ENCODE measurements around the gene WFIKKN1.
A peak's percentile ranks its signal among the peaks of the same experiment; 100 is the strongest.

Gene WFIKKN1

GRCh38 chr16:638034-638543 lies 7.3 kb downstream of the WFIKKN1 start:
- no peak for DNase-seq

DNA sequence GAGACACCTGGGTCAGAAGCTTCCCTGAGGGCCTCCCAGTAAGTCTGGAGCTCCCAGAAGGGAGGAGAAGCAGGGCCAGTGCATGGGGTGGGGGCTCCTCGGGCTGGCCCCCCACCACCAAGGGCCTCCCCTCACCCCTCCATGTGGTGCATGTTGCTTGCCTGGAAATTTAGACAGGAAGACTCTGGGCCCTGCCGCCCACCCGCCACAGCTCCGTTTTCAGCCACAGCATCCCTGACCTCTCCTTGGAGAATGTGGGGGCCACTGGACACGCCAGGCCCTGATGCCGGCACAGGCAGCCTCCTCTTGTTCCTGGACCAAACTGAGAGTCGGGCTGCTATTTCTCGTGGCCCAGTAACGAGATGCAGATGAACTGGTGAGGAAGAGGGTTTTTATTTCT lies 8.1 kb downstream of the WFIKKN1 start:
- DNase-seq = no peak

DNA sequence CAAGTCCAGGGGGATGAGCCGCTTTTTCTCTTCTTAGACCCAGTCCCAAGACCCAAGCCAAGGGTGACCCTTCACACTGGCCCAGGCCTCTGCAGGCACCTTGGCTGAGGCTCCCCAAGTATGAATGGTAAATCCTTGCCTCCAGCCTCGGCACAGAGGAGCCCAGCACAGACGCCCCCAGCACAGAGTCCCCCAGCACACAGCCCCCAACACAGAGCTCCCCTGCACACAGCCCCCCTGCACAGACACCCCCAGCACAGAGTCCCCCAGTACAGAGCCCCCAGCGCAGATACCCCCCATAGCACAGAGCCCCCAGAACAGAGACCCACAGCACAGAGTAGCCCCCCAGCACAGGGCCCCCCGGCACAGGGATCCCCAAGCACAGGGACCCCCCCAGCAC lies 9.8 kb downstream of the WFIKKN1 start:
- DNase-seq = no peak

DNA sequence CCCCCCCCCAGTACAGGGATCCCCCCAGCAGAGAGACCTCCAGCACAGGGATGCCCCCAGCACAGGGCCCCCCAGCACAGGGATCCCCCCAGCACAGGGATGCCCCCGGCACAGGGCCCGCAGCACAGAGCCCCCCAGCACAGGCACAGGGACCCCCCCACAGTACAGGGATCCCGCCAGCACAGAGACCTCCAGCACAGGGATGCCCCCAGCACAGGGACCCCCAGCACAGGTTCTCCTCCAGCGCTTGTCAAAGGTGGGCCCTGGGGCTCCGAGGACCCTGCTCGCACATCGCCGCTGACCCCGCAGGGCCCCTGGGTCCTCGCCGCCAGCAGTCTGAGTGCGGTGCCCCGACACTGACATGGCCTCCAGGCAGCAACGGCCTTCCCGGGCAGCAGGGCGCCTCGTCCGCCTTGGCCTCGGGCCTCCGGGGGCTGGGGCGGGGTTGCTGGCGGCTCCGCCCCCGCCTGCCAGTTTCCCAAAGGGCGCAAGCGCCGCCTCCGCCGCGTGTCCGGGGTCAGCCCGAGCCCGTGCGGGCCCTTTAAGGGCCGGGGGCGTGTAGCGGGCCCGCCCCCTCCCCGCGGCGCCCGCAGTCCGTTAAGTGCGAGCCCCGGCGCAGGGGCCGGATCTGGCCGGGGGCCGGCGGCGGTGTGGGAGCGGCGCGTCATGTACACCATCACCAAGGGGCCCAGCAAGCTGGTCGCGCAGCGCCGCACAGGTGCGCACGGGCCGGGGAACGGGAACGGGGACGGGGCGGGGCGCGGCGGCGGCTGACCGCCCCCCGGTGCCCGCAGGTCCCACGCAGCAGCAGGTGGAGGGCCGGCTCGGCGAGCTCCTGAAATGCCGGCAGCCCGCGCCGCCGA lies 10.8 kb downstream of the WFIKKN1 start, which contains the start of gene MCRIP2:
Gene MCRIP2 (plus strand): TSS at position 503 of the 863 bp plus-strand sequence. CDS start 164 bp downstream, at position 667.
- DNase-seq = no peak

DNA sequence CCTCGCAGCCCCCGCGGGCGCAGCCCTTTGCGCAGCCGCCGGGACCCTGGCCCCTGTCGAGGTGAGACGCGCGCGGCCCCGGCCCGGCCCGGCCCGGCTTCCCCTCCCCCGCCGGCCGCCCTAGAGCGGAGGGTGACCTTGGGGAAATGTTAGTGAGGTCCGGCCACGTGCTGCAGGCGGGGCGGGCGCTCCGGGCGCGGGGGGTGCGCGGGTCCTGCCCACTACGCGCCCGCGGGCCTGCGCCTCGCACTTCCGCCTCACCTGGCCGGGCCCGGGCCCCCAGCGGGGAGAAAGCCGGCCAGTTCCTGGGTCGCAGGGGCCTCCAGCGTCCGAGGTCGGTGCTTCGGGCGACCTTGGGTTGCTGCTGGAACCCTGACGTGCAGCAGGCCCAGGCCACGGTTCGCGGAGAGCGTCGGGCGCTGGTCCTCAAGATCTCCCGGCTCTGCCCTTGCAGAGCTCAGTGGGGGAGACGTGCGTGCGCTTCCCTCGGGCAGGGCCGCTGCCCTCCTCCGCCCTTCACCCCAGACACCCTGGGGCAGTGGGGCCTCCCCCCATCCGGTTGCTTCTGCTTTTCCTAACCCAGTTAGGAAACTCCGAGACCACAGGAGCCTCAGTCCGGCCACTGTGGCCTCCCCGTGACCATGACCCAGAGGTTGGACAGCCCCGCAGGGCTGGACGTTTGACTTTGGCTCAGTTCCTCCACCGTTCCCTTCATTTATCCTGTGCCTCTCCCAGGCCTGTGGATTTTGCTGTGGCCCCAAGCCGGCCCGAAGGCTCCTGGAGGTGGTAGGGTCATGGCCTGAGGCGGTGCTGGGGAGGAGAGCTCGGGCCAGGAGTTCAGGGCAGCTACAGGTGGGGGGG lies 11.6 kb downstream of the WFIKKN1 start:
- no peak for DNase-seq

GRCh38 chr16:643050-643368 lies 12.2 kb downstream of the WFIKKN1 start:
- no peak for DNase-seq

- DNase-seq = no peak
Measured at GRCh38 chr16:644556-644955, 13.8 kb downstream of the WFIKKN1 start.

GRCh38 chr16:645852-646678 lies 15.3 kb downstream of the WFIKKN1 start:
- DNase-seq = no peak

DNA sequence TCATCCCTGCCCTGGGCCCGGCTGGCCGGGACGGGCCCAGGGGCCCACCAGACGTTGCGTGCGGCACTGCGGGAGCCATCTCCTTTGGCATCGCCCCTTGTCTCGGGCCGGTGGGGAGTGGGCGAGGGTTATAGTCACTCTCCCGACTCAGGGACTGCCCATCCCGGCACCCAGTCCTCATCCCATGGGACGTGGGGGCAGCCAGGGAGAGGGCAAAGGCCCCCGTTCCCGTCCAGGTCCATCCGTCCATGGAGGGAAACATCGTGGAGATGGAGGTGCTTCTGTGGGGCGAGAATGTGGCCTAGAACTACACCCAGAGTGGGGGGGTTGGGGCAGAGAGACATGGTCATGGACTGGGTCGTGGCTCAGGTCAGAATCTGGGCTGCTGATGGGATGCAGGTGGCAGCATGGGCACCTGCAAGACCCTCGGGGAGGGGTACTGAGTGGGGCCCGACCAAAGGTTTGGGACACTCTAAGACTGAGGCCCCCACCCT lies 15.9 kb downstream of the WFIKKN1 start:
- no peak for DNase-seq

DNA sequence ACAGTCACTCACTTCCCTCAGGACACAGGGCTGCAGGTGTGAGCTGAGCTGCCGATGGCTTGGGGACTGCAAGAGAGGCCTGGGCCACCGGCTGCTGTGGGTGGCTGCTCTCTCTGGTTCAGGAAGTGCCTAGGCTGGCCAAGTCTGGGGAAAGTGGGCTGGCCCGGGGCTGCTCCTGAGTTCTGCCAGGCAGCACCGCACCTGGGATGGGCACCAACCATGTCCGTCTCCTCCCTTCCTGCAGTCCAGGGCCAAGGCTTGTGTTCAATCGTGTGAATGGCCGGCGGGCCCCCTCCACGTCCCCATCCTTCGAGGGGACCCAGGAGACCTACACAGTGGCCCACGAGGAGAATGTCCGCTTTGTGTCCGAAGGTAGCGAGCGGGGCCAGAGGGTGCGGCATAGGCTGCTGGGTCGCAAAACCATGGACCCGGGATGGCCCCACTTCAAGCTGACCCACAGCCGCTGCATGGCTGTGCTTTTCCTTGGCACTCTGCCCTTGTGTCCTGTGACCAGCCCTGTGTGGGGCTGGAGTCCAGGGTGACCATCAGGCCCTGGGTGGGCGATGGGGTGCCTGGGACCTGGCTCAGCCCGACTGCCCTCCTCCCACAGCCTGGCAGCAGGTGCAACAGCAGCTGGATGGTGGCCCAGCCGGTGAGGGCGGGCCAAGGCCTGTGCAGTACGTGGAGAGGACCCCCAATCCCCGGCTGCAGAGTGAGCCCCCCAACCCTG lies 16.6 kb downstream of the WFIKKN1 start:
- DNase-seq = no peak

DNA sequence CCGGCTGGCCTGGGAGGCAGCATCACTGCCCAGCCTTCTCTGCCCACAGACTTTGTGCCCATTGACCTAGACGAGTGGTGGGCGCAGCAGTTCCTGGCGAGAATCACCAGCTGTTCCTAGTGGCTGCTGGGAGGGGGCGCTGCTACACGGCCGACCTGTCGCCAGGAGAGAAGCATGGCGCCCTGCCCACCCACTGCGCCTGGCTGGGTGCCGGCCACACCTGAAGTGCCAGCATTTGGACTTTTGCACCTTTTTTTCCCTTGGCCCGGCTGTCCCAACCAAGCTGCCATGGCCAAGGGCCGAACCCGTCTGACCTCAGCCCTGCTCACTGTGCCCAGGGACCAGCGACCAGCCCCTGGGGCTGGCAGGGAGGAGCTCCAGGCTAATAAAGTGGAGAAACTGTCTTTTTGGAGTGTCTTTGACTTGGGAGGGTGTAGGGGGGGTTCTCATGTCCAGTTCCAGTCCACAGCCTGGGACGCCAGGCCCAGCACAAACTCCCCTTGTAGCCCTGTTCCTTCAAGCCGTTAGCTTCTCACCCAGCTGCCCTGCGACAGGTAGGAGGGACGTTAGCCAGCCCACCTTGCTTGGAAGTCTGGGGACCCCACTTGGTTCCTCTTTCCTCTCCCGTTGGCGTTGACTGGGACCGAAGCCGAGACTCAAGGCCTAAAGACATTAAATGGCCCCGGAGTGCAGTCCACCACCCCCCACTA lies 17.4 kb downstream of the WFIKKN1 start:
- DNase-seq = no peak

- DNase-seq = peak; percentile 51
Measured at GRCh38 chr16:648781-649589, 18.2 kb downstream of the WFIKKN1 start, which contains the start of gene WDR90. TSS of gene WDR90 (plus strand) at chr16:649365. CDS start at chr16:649417, 52 bp downstream.

DNA sequence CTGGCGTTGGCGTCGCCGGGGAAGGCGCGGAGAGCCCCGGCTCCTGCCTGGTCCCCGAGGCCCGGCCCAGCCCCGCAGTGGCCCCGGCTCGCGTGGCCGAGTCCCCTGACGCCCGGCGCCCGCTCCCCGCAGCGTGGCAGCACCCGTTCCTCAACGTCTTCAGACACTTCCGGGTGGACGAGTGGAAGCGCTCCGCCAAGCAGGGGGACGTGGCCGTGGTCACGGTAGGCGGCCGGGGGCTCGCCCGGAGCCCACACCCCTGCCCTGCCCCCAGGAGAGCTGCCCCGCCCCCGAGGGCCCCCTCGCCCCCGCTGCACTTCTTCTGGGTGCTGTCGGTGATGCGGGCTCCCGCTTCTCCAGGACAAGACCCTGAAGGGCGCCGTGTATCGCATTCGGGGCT lies 18.8 kb downstream of the WFIKKN1 start:
- DNase-seq = no peak

GRCh38 chr16:651844-652243 lies 21.1 kb downstream of the WFIKKN1 start:
- DNase-seq = no peak

DNA sequence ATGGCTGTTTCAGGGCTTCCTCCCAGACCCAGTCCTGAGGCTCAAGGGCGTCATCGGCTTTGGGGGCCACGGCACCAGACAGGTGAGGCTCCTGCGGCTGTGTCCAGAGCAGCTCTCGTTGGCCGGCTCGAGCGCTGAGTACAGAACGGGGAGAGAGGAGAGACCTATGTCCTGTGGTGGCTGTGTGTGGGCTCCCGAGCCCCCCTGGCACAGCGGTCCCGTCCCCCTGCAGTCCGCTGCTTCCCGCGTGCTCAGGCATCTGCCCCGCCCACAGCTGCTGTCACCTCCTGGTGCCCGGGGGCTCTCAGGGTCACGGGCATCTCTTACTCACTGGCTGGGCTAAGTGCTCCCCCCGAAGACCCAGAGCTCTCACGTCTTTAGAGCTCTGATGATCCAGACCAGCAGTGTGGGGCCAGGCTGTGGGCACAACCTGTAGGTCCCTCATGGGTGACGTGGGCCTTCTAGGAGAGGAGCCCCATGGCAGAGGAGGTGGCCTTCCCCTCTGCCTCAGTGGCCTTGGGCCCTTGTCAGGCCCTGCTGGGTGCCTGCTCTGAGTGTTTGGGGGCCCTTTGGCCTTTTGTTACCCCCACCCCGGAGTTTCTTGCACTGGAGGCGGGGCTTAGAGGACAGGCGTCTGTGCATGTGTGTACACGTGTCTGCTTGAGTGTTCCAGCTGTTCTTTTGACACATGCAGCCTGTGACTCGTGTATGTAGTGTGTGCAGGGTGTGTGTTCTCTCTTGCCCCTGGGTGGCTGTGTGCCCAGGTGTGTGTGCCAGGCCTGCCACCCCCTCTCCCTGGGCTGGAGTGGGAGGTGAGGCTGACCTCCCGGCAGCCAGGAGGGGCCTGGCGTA lies 21.9 kb downstream of the WFIKKN1 start:
- no peak for DNase-seq

- no peak for DNase-seq
Measured at GRCh38 chr16:654034-654433, 23.2 kb downstream of the WFIKKN1 start.

- DNase-seq = no peak
Measured at GRCh38 chr16:657487-657886, 26.7 kb downstream of the WFIKKN1 start.

DNA sequence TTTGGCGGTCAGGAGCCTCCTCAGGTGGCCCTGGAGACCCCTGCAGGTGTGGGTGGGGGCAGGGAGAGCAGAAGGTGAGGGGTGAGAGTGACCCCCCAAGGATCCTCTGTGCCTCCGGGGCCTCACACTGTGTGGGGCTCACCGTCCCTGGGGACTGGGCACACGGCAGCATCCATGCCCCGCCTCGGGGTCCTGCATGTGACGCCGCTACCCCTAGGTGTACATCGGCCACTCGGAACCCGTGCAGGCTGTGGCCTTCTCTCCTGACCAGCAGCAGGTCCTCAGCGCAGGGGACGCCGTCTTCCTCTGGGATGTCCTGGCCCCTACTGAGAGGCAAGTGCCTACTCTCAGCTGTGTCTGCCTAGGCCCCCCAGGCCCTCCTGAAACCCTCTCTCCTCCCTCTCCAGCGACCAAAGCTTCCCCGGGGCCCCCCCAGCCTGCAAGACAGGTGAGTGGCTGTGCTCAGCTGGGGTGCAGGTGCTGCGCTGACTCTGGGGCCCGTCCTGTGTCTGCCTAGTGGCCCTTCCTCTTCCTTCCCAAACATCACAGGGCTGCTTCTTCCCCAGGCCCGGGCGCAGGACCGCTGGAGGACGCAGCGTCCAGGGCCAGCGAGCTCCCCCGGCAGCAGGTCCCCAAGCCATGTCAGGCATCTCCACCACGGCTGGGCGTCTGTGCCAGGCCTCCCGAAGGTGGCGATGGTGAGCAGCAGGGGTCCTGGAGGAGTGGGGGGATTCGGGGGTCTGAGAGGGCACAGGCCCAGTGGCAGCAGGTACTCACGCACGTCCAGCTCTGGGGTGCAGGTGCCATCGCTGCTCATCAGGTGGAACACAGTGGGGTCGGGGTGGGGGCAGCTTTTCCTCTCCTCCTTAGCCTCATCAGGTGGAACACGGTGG lies 28.1 kb downstream of the WFIKKN1 start:
- no peak for DNase-seq
